ENCODE measurements around the gene WBP2NL.
"Not testable (repeated sequence)": the region's sequence is repeated elsewhere in the genome, so short reads cannot be mapped to it uniquely, and the experiment has no call there.

WBP2NL gene, protein sequence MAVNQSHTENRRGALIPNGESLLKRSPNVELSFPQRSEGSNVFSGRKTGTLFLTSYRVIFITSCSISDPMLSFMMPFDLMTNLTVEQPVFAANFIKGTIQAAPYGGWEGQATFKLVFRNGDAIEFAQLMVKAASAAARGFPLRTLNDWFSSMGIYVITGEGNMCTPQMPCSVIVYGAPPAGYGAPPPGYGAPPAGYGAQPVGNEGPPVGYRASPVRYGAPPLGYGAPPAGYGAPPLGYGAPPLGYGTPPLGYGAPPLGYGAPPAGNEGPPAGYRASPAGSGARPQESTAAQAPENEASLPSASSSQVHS

DNA sequence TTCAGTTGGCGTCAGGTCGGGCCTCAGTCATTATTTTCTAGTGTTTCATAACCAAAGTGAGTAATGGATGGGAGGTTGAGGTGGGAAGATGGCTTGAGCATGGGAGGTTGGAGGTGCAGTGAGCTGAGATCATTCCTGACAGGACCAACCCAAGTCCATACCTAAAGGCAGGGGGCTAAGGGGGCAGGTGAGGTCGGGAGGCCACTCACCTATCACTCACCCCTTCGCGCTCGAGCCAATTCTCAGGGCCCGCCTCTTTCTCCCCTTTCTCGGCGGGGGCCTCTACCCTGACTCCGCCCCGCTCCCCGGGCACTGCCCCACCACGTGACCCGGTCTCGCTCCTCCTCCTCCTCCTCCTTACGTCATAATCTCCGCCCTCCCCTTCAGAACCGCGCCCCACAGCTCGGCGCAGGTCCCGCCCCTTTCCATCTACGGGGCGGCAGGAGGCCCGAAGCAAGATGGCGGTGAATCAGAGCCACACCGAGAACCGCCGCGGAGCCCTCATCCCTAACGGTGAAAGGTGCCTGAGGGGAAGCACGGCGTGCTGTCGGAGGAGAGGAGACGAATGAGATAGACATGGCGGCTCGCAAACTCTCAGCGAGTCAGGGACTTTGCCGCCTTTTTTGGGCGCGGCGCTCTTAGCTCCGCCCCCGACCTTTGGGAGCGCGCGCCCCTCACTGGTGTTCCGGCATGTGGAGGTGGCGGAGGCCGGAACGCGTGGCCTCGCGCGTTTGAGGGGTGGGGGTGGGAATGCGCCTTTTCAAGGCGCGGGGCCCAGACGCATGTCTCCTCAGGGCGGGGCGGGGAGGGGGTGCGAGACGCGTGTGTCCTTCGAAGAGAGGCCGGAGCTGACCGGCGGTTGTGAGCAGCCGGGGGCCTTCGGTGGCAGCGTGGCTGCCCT, at the start of gene WBP2NL:
WBP2NL (plus strand) TSS at position 428 of the 901 bp plus-strand sequence; CDS start at position 459, 31 bp downstream.
- Histone ChIP-seq H4K20me1 (ENCODE audit: insufficient read depth) (no peaks in the 10 kb centered on the region), H3K4me2 (peak within 1 kb of the TSS; percentile 47), H3K4me1 (ENCODE audit: low read depth, poor library complexity, severe bottlenecking) (peaks cover 13% of the 10 kb centered on the region), H3K27ac (peak within 1 kb of the TSS; percentile 78), H2AFZ (ENCODE audit: low read depth) (peak within 1 kb of the TSS; percentile 78), H3K36me3 (ENCODE audit: insufficient read depth) (no peaks in the 10 kb centered on the region), H3K27me3 (ENCODE audit: insufficient read depth, low read depth) (no peaks in the 10 kb centered on the region), H3K4me3 (IDR thresholded peaks at IDR 0.05; ENCODE audit: insufficient read depth, low read depth, low read length) (no peak within 1 kb of the TSS), H3K79me2 (ENCODE audit: insufficient read depth, low read depth) (no peaks in the 10 kb centered on the region), H3K9ac (peak within 1 kb of the TSS; percentile 88)
- TF ChIP-seq, protein P1, sequence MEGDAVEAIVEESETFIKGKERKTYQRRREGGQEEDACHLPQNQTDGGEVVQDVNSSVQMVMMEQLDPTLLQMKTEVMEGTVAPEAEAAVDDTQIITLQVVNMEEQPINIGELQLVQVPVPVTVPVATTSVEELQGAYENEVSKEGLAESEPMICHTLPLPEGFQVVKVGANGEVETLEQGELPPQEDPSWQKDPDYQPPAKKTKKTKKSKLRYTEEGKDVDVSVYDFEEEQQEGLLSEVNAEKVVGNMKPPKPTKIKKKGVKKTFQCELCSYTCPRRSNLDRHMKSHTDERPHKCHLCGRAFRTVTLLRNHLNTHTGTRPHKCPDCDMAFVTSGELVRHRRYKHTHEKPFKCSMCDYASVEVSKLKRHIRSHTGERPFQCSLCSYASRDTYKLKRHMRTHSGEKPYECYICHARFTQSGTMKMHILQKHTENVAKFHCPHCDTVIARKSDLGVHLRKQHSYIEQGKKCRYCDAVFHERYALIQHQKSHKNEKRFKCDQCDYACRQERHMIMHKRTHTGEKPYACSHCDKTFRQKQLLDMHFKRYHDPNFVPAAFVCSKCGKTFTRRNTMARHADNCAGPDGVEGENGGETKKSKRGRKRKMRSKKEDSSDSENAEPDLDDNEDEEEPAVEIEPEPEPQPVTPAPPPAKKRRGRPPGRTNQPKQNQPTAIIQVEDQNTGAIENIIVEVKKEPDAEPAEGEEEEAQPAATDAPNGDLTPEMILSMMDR (conservative IDR thresholded peaks at IDR 0.05; ENCODE audit: low read depth, low read length): no peak

DNA sequence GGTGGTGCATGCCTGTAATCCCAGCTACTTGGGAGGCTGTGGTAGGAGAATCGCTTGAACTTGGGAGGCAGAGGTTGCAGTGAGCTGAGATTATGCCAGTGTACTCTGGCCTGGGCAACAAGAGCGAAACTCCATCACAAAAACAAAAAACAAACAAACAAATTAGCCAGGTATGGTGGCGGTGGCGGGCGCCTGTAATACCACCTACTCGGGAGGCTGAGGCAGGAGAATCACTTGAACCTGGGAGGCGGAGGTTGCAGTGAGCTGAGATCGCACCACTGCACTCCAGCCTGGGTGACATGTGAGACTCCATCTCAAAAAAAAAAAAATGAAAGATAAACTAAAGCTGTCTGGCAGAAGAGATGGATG, 49.7 kb upstream of the WBP2NL start:
- not testable (repeated sequence) for H3K9ac ChIP-seq; H3K27ac ChIP-seq; H3K4me3 ChIP-seq (IDR thresholded peaks at IDR 0.05; ENCODE audit: insufficient read depth, low read depth, low read length); H3K27me3 ChIP-seq (ENCODE audit: insufficient read depth, low read depth); H3K4me2 ChIP-seq; H4K20me1 ChIP-seq (ENCODE audit: insufficient read depth); H2AFZ ChIP-seq (ENCODE audit: low read depth); H3K36me3 ChIP-seq (ENCODE audit: insufficient read depth)
- Histone ChIP-seq H3K79me2 (ENCODE audit: insufficient read depth, low read depth) (peaks cover 22% of the 10 kb centered on the region), H3K4me1 (ENCODE audit: low read depth, poor library complexity, severe bottlenecking) (peaks cover 22% of the 10 kb centered on the region)

DNA sequence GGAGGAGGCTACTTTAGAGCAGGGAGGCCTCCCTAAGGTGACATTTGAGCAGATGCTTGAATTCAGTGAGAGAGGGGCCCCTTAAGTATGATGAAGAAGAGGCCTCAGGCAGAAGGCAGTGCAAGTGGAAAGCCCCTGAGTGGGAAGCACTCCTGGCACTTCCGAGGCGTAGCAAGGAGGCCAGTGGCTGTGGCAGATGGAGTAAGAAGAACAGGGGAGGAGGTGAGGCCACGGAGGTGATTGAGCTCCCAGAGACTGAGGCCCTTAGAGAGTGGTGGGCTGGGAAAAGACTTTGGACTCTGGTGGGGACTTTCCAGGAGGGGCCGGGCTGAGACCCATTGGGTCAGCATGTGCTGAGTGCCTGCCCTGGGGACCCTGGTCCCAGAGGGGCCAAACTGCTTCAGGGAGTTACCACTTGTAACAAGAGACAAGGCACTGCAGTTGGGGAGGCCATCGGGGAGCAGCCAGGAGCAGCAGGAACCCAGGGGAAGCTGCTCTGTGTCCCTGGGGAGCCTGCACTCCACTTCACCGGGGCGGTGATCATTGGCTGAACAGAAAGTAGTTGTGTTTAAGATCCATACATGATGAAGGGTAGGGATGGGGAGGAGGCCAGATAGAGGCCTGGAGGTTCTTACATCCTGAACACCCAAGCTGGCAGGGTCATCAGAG, 49.2 kb upstream of the WBP2NL start:
- Histone ChIP-seq H3K4me2 (no peak overlapping the region), H3K27me3 (ENCODE audit: insufficient read depth, low read depth) (no peaks in the 10 kb centered on the region), H3K27ac (no peak overlapping the region), H3K9ac (no peak overlapping the region), H4K20me1 (ENCODE audit: insufficient read depth) (no peaks in the 10 kb centered on the region), H3K4me3 (IDR thresholded peaks at IDR 0.05; ENCODE audit: insufficient read depth, low read depth, low read length) (no peak overlapping the region), H3K36me3 (ENCODE audit: insufficient read depth) (no peaks in the 10 kb centered on the region), H3K4me1 (ENCODE audit: low read depth, poor library complexity, severe bottlenecking) (peaks cover 22% of the 10 kb centered on the region), H3K79me2 (ENCODE audit: insufficient read depth, low read depth) (peaks cover 21% of the 10 kb centered on the region), H2AFZ (ENCODE audit: low read depth) (no peak overlapping the region)
- TF ChIP-seq, protein P1 (conservative IDR thresholded peaks at IDR 0.05; ENCODE audit: low read depth, low read length): no peak

DNA sequence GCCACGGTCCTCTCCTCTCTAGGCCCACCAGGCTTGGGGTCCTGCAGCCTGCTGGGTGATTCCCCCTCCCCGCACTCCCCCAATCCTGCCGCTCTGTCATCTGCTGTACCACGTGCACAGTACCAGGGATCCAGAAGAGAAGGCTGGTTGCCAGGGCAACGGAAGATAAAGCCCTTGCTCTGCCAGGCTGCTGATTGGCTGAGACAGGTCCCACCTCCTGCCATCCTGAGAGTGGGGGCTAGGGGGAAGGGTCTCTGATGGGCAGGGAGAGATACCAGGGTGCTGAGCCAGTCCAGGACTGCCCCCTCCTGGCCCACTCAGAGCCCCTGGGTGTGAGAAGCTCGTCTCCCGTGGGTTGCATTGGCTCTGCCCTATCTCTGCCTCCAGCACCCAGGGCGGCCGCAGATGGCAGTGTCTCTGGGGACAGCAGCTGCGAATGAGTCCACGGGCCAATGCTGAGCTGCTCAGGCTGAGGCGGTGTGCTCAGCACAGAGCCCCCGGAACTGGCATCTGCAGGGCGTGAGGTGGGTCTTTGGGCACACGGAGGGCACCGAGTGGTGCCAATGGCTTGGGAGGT, 46.6 kb upstream of the WBP2NL start, which contains the start of gene SMIM45:
SMIM45 (plus strand) TSS at position 253 of the 577 bp plus-strand sequence.
- Histone ChIP-seq H2AFZ (ENCODE audit: low read depth) (no peak within 1 kb of the TSS), H3K4me2 (no peak within 1 kb of the TSS), H3K4me1 (ENCODE audit: low read depth, poor library complexity, severe bottlenecking) (peaks cover 13% of the 10 kb centered on the region), H3K27ac (no peak within 1 kb of the TSS), H3K27me3 (ENCODE audit: insufficient read depth, low read depth) (no peaks in the 10 kb centered on the region), H3K4me3 (IDR thresholded peaks at IDR 0.05; ENCODE audit: insufficient read depth, low read depth, low read length) (no peak within 1 kb of the TSS), H4K20me1 (ENCODE audit: insufficient read depth) (no peaks in the 10 kb centered on the region), H3K79me2 (ENCODE audit: insufficient read depth, low read depth) (no peaks in the 10 kb centered on the region), H3K36me3 (ENCODE audit: insufficient read depth) (no peaks in the 10 kb centered on the region), H3K9ac (no peak within 1 kb of the TSS)
- TF ChIP-seq, protein P1 (conservative IDR thresholded peaks at IDR 0.05; ENCODE audit: low read depth, low read length): no peak

Data from KMS-11 (cell line).